ENCODE results near the gene JPT2. TPM values are rescaled to one million over a fixed set of nuclear protein-coding genes. Genes with fewer than 3 reads are reported as not detected.

JPT2 gene, protein sequence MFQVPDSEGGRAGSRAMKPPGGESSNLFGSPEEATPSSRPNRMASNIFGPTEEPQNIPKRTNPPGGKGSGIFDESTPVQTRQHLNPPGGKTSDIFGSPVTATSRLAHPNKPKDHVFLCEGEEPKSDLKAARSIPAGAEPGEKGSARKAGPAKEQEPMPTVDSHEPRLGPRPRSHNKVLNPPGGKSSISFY
- total RNA-seq: 10 to 100 TPM; 56.5 to 65.2 TPM

DNA sequence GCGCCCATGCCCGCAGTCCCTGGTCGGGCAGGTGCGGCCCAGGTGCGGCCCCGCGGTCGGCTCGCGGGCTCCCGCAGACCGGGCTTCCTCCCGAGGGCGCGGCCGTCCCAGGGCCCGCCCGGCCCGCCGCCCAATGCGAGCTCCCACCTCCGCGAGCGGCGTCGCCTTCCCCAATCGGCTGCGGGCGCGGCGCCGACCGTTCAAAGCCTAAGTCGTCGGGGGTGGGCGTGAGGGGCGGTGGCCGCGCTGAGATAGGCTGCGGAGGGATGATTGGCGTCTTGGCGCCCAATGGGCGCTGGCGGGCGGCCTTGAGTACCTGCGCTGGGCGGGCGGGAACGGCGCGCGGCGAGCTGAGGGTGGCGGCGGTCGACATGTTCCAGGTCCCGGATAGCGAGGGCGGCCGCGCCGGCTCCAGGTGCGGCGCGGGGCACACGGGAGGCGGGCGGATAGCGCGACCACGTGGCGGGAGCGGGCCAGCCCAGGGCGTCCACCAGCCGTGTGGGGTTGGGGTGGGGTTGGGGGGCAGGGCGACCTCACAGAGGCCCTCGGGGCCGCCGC lies at the start of gene JPT2:
Gene JPT2, plus strand, starts transcription at position 338 of the 558 bp plus-strand sequence. Its CDS starts 34 bp downstream, at position 372.
- no peaks in the 10 kb centered on the region for H3K9me3 Mint-ChIP-seq
- ChIA-PET CTCF (interaction anchor here (0.5 to 3.1 kb wide), 5 partner anchors 26 to 298 kb away, joined by 3 to 13 read pairs (median 3); partner anchors contain the start of gene MAPK8IP3), POLR2A (interaction anchor here (0.6 to 1.2 kb wide), 3 partner anchors 25 to 258 kb away, joined by 3 to 7 read pairs (median 3); partner anchors contain the start of genes MAPK8IP3 and UQCC4)
- peaks cover 29% of the 10 kb centered on the region for H3K36me3 Mint-ChIP-seq (ENCODE audit: low read depth)
- peak within 1 kb of the TSS; percentile 82 for H3K4me3 Mint-ChIP-seq
- no peaks in the 10 kb centered on the region for H3K27me3 Mint-ChIP-seq
- peaks cover 43% of the 10 kb centered on the region for H3K4me1 Mint-ChIP-seq
- peak; percentile 96 for DNase-seq
- peak within 1 kb of the TSS; percentile 85 for H3K27ac Mint-ChIP-seq

DNA sequence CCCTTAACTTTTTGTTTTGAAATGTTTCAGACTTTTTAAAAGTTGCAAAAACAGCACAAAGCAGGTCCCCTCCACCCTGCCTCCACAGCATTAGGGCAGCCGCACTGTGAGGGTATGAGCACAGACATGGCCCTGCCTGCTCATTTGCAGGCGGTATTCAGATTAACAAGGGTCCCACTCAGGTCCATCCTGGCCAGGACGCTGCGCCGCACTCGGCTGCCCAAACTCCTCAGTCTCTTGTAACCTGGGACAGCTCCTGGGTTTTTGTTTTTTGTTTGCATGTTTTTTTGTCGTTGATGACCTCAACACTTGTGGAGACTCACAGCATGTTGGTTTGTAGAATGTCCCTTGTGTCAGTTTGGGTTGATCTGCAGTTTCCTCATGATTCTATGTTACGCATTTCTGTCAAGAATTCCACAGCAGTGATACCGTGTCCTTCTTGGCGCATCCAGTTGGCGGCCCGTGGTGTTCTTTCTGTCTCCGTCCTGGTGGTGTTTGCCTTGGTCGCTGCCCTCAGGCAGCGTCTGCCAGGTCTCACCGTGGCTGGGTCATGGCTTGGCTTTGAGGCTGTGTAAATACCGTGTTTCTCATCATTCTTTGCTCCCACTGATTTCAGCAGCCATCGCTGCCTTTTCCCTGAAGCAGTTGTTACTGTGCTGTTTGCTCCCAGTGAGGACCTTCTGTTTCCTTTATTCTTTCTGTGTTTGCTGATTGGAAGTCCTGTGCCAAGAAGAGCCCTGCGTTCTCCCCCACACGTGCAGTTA lies 47.4 kb upstream of the JPT2 start:
- no peak overlapping the region for H3K27ac Mint-ChIP-seq

DNA sequence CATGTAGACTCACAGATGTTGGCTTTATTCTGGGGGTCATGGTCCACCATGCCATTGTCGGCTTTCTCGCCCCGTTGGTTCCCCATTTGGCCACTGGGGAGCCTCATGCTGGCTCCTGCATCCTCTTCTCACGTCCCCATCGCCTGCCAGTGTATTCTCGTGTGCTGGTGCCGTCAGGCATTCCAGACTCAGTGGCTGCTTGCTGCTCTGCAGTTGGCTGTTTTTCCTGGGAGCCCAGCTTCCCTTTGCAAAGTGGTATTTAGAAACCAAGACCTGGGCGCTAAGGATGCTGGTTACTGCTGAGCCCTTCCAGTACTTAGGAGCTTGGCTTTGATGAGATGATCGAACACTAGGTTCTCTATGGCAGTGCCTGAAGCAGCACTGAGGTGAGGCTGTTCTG lies 46.8 kb upstream of the JPT2 start:
- DNase-seq: no peak
- ChIA-PET POLR2A (no interaction called here), CTCF (interaction anchor here (0.9 to 1.1 kb wide), 2 partner anchors 16 to 75 kb away, joined by 3 read pairs; partner anchors contain the start of gene MAPK8IP3)
- Mint-ChIP-seq H3K4me3 (no peak overlapping the region), H3K36me3 (ENCODE audit: low read depth) (peaks cover 19% of the 10 kb centered on the region), H3K9me3 (no peaks in the 10 kb centered on the region), H3K4me1 (no peaks in the 10 kb centered on the region), H3K27ac (no peak overlapping the region), H3K27me3 (no peaks in the 10 kb centered on the region)

More for the DNA sequence above, 47.4 kb upstream of the JPT2 start:
- Mint-ChIP-seq H3K4me3 (no peak overlapping the region), H3K27me3 (no peaks in the 10 kb centered on the region), H3K9me3 (no peaks in the 10 kb centered on the region), H3K36me3 (ENCODE audit: low read depth) (peaks cover 19% of the 10 kb centered on the region), H3K4me1 (no peaks in the 10 kb centered on the region)
- ChIA-PET CTCF (interaction anchor here (0.9 to 1.1 kb wide), 2 partner anchors 17 to 75 kb away, joined by 3 read pairs; partner anchors contain the start of gene MAPK8IP3), POLR2A (no interaction called here)
- no peak for DNase-seq

DNA sequence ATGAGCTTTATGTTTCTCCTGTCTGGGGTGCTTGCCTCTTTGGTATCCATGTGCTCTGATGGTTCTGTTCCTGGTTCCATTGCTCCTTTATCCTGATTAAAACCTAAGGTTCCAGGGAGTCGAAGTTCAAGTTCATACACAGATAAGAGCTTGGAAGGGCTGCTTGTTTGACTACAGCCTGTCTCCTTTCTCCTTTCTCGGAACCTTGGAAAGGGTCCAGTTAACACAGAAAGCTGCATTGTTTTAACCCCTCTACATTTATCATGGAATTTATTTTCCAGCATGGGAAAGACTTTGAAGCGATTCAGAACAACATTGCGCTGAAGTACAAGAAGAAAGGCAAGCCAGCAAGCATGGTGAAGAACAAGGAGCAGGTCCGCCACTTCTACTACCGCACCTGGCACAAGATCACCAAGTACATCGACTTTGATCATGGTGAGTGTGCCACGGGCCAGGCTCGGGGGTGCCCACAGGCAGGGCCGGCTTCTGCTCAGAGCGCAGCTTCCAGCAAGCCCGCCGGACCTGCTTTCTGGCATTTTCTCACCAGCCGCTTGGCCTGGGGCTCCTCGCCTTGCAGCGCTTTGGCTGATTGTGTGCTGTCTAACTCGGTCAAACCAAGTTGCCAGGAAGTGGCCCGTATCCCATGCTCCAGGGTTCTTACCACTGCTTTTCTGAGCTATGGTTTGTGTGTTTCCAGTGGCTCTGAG lies 46.0 kb upstream of the JPT2 start:
- ChIA-PET POLR2A (no interaction called here), CTCF (interaction anchor here (0.9 to 1.1 kb wide), 2 partner anchors 15 to 74 kb away, joined by 3 read pairs; partner anchors contain the start of gene MAPK8IP3)
- no peak for DNase-seq
- Mint-ChIP-seq H3K27me3 (no peaks in the 10 kb centered on the region), H3K4me1 (no peaks in the 10 kb centered on the region), H3K4me3 (no peak overlapping the region), H3K9me3 (no peaks in the 10 kb centered on the region), H3K36me3 (ENCODE audit: low read depth) (peaks cover 19% of the 10 kb centered on the region), H3K27ac (no peak overlapping the region)

DNA sequence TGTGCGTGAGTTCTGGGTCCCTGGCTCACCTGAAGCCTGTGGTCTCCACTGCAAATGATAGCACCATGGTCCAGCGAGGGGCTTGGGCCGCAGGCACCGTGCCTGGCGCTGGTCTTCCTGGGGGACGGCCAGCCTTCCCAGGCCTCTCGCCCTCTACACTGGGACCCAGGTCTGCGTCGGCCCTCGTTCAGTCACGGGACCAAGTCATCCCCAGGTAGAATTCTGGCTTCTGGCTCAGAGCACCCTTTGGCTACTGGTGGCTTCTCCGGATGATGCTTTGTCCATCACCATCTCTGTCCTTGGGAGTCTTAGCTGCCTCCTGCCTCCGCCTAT lies 45.5 kb upstream of the JPT2 start:
- ChIA-PET CTCF (no interaction called here), POLR2A (no interaction called here)
- Mint-ChIP-seq H3K27me3 (no peaks in the 10 kb centered on the region), H3K4me1 (no peaks in the 10 kb centered on the region), H3K36me3 (ENCODE audit: low read depth) (peaks cover 17% of the 10 kb centered on the region), H3K9me3 (no peaks in the 10 kb centered on the region), H3K27ac (no peak overlapping the region), H3K4me3 (no peak overlapping the region)
- no peak for DNase-seq

DNA sequence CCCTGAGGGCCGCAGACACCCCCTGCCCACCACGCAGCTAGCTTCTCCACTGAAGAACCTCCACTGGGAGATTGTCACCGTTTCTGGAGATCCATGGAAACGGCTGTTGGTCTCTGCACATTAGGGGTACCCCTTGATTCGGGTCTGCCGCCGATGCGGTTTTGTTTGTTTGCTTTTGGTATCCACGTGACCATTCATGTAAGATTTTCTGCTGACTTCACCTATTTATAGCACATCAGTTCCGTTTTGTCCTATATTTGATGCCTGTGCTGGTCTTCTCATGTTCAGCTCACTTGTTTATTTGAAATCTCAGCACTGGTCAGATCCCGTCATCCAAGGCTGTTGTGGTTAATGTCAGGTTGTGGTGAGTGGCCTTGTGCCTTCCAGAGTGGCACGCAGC lies 44.8 kb upstream of the JPT2 start:
- DNase-seq: no peak
- ChIA-PET POLR2A (no interaction called here), CTCF (interaction anchor here (0.5 kb wide), 1 partner anchor 216 kb away, joined by 3 read pairs; no protein-coding TSS in a partner anchor)
- H3K27ac Mint-ChIP-seq: no peak overlapping the region
- H3K9me3 Mint-ChIP-seq: no peaks in the 10 kb centered on the region
- H3K4me1 Mint-ChIP-seq: no peaks in the 10 kb centered on the region
- no peaks in the 10 kb centered on the region for H3K27me3 Mint-ChIP-seq
- peaks cover 19% of the 10 kb centered on the region for H3K36me3 Mint-ChIP-seq (ENCODE audit: low read depth)
- no peak overlapping the region for H3K4me3 Mint-ChIP-seq

DNA sequence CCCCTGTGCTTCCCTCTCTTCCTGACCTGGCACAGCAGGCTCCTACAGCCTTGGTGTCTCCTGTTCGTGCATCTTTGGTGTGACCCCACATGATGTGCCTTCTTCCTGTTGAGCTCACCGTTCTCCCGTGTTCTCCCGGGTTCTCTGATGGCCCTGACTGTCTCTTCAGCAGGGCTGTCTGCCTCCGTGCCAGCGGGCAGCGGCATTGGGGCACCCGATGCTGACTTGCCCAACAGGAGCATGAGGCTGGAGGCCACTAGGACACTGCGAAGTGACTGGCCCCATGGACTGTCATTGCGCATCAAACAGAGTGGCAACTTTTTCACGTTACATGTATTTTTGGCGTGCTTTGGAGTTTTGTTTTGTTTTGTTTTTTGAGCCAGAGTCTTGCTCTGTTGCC lies 43.5 kb upstream of the JPT2 start:
- H3K4me1 Mint-ChIP-seq: no peaks in the 10 kb centered on the region
- POLR2A ChIA-PET: interaction anchor here (0.6 kb wide), 1 partner anchor 12 kb away, joined by 5 read pairs; no protein-coding TSS in a partner anchor
- H3K36me3 Mint-ChIP-seq (ENCODE audit: low read depth): peaks cover 24% of the 10 kb centered on the region
- CTCF ChIA-PET: interaction anchor here (1.2 kb wide), 1 partner anchor 20 kb away, joined by 3 read pairs; no protein-coding TSS in a partner anchor
- no peak overlapping the region for H3K27ac Mint-ChIP-seq
- H3K9me3 Mint-ChIP-seq: no peaks in the 10 kb centered on the region
- DNase-seq: no peak
- no peak overlapping the region for H3K4me3 Mint-ChIP-seq
- no peaks in the 10 kb centered on the region for H3K27me3 Mint-ChIP-seq

DNA sequence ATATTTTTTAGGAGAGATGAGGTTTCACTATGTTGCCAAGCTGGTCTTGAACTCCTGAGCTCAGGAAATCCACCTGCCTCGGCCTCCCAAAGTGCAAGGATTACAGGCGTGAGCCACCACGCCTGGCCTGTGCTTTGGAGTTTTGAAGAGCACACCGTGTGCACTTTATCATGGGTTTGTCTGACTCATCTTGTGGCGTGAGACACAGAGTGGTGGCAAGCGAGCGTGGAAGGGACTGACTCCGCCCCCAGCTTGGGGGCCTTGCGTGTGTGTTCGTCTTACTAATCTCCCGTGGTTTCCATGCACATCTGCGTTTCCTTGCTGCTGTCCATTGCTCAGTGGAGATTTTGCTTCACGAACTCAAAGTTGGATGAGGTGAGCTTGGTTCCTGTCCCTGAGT lies 43.0 kb upstream of the JPT2 start:
- H3K27me3 Mint-ChIP-seq: no peaks in the 10 kb centered on the region
- H3K4me1 Mint-ChIP-seq: no peaks in the 10 kb centered on the region
- POLR2A ChIA-PET: no interaction called here
- H3K27ac Mint-ChIP-seq: no peak overlapping the region
- H3K9me3 Mint-ChIP-seq: no peaks in the 10 kb centered on the region
- peaks cover 25% of the 10 kb centered on the region for H3K36me3 Mint-ChIP-seq (ENCODE audit: low read depth)
- H3K4me3 Mint-ChIP-seq: no peak overlapping the region
- no peak for DNase-seq
- CTCF ChIA-PET: interaction anchor here (0.9 to 1.2 kb wide), 2 partner anchors 19 to 70 kb away, joined by 3 read pairs; no protein-coding TSS in a partner anchor

DNA sequence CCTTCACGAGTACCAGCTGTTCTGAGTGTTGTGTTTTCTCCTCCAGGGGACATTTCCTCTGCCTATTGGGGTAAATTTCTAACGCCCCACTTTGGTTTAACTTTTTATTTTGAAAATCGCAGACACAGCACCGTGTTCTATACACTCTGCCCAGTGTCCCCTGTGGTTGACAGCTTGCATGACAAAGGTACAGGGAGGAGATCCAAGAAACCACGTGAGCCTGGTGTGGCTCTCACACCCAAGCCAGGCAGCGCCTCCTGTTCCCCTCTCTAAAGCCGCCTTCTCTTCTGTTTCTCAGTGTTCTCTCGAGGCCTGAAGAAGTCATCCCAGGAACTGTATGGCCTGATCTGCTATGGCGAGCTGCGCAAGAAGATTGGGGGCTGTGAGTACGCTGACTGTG lies 40.6 kb upstream of the JPT2 start:
- POLR2A ChIA-PET: no interaction called here
- no peaks in the 10 kb centered on the region for H3K27me3 Mint-ChIP-seq
- H3K4me1 Mint-ChIP-seq: no peaks in the 10 kb centered on the region
- CTCF ChIA-PET: no interaction called here
- no peak for DNase-seq
- H3K36me3 Mint-ChIP-seq (ENCODE audit: low read depth): peaks cover 35% of the 10 kb centered on the region
- H3K27ac Mint-ChIP-seq: no peak overlapping the region
- H3K4me3 Mint-ChIP-seq: no peak overlapping the region
- H3K9me3 Mint-ChIP-seq: no peaks in the 10 kb centered on the region

DNA sequence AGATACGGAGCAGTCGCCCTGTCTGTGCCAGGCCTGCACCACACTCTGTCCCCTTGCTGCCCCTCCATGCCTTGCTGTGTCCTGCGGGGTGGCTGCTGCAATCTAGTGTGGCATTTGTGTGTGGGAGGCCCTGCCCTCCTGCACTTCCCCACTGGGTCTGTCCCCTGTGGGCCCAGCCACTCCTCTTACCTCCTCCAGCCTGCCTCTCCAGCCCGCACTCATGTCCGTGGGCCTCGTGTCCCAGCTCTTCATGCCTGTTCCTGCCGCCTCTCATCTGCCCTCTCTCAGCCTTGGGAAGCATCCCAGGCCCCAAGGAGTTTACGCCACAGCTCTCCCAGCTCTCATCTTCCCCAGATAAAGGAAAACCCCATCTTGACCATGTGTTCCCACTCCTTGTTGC lies 39.3 kb upstream of the JPT2 start:
- H3K27ac Mint-ChIP-seq: no peak overlapping the region

DNA sequence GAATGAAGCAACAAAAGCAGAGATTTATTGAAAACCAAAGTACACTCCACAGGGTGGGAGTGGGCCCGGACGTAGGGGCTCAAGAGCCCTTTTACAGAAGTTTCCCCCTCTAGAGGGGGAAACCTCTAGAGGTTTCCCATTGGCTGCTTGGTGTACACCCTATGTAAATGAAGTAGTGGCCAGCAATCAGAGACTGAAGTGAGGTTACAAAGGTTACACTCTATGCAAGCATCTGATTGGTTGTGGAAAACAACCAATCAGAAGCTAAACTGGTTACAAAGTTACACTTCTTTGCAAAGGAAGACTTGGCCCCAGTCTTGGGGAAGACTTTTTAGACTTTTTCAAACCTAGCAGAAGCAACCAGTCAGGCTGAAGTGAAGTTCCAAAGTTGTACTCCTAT lies 38.8 kb upstream of the JPT2 start:
- Mint-ChIP-seq H3K4me1 (peaks cover 1% of the 10 kb centered on the region), H3K4me3 (no peak overlapping the region), H3K36me3 (ENCODE audit: low read depth) (peaks cover 31% of the 10 kb centered on the region), H3K9me3 (no peaks in the 10 kb centered on the region), H3K27ac (no peak overlapping the region), H3K27me3 (no peaks in the 10 kb centered on the region)
- no peak for DNase-seq
- ChIA-PET POLR2A (no interaction called here), CTCF (no interaction called here)

More for the DNA sequence above, 39.3 kb upstream of the JPT2 start:
- Mint-ChIP-seq H3K4me3 (no peak overlapping the region), H3K36me3 (ENCODE audit: low read depth) (peaks cover 34% of the 10 kb centered on the region), H3K27me3 (no peaks in the 10 kb centered on the region), H3K9me3 (no peaks in the 10 kb centered on the region), H3K4me1 (no peaks in the 10 kb centered on the region)
- POLR2A ChIA-PET: no interaction called here
- CTCF ChIA-PET: no interaction called here
- no peak for DNase-seq

DNA sequence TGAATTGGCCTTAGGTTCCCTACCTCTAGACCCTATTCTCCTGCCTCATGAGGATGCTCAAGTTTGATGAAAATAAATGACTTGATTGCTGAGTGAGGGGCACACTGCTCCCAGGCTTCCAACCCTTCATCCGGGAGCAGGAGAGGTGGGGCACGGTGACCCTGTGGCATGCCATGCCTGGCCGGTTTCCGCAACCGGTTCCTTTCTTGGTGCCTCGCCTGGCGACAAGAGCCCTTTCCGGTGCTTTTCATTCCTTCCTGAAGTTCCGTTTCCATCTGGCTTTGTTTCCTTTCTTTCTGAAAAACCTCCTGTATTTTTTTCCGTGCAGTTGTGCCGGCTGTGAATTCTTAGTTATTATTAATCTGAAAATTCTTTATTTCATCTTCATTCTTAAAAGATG lies 38.2 kb upstream of the JPT2 start:
- DNase-seq: no peak
- ChIA-PET POLR2A (no interaction called here), CTCF (interaction anchor here (1.0 kb wide), 1 partner anchor 66 kb away, joined by 3 read pairs; the partner anchor contains the start of gene MAPK8IP3)
- H3K9me3 Mint-ChIP-seq: no peaks in the 10 kb centered on the region
- no peaks in the 10 kb centered on the region for H3K27me3 Mint-ChIP-seq
- peaks cover 29% of the 10 kb centered on the region for H3K36me3 Mint-ChIP-seq (ENCODE audit: low read depth)
- peaks cover 5% of the 10 kb centered on the region for H3K4me1 Mint-ChIP-seq
- no peak overlapping the region for H3K4me3 Mint-ChIP-seq
- no peak overlapping the region for H3K27ac Mint-ChIP-seq

Measured in activated CD4-positive, alpha-beta T cell treated with anti-CD3 and anti-CD28 coated beads, Interleukin-2, amount 10 ng/mL, durations not matched to agents 7 days and 5 days (primary cell).